Lower leg skin (tissue), 3 donors: ENCODE data around the gene ABCC12.

ENCODE experiments used
- CTCF ChIP-seq, 3 donors: fragments of 450-650 bp; IDR thresholded peaks; one replicate each; pipeline ENCODE4 v1.5.1; 2016; ENCODE audit warnings: antibody characterized with exemption in 3 of 3, mild to moderate bottlenecking in 3 of 3, moderate library complexity in 2 of 3
- POLR2A ChIP-seq, 2 donors: fragments of 450-650 bp; IDR thresholded peaks; one replicate each; pipeline ENCODE4 v1.6.1; 2016 to 2017; ENCODE audit warnings: antibody characterized with exemption in 2 of 2, mild to moderate bottlenecking in 1 of 2, moderate library complexity in 1 of 2

DNA sequence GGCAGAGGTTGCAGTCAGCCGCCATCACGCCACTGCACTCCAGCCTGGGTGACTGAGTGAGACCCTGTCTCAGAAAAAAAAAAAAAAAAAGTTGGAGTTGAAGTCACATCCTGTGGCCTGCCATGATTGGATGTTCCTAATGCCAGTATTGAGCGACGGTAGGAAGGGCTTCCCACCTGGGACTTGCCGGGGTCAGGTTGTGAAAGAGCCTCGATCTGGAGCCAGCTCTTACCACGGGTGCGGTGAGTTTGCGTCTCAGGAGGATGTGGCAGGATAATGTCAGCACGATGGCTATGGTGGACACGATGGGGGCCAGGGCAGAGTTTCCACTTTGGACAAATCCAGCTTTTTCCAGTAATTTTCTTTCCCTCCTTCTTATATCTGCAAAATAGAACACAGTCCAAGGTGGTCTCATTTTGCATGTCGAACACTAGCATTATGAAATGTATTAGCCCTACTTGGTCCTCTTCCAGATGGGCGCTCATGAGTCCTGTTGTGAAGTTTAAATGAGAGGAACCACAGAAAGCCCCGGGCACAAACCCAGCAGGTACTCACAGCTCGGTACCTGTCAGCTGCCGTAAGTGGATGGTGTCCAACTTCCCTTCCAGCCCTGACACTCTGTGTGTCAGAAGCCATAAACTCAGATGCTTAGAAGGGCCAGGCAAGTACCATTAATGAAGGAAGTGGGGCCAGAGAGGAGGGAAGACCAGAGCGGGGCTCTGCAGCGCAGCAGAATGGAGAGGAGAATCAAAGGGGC is 22.2 kb downstream of the ABCC12 start:
- TF ChIP-seq CTCF (IDR thresholded peaks at IDR 0.05) (no peak), POLR2A (IDR thresholded peaks at IDR 0.05) (no peak)
